Endothelial cell (in vitro differentiated cells): ENCODE measurements around the gene MMP2. TPM values are rescaled to one million over a fixed set of nuclear protein-coding genes. Genes with fewer than 3 reads are reported as not detected.

ENCODE experiments used
- DNase-seq: peaks from one replicate; pipeline ENCODE4 v3.0.0; 2021; ENCODE audit warnings: low spot score
- H3K27ac Mint-ChIP-seq: one replicate; pipeline ENCODE4 v1.8.0; 2021; ENCODE audit warnings: mixed read lengths, inconsistent platforms; ENCODE audit not compliant: unreplicated experiment
- H3K27me3 Mint-ChIP-seq: one replicate; pipeline ENCODE4 v1.8.0; 2021; ENCODE audit warnings: mild to moderate bottlenecking, moderate library complexity, mixed read lengths, inconsistent platforms; ENCODE audit not compliant: unreplicated experiment
- H3K36me3 Mint-ChIP-seq: one replicate; pipeline ENCODE4 v1.8.0; 2021; ENCODE audit warnings: mild to moderate bottlenecking, low read depth, mixed read lengths, inconsistent platforms; ENCODE audit not compliant: unreplicated experiment
- H3K4me1 Mint-ChIP-seq: one replicate; pipeline ENCODE4 v1.8.0; 2021; ENCODE audit warnings: mild to moderate bottlenecking, mixed read lengths, inconsistent platforms; ENCODE audit not compliant: unreplicated experiment
- H3K4me3 Mint-ChIP-seq: one replicate; pipeline ENCODE4 v1.8.0; 2021; ENCODE audit warnings: mild to moderate bottlenecking, mixed read lengths, inconsistent platforms; ENCODE audit not compliant: unreplicated experiment
- H3K9me3 Mint-ChIP-seq: one replicate; pipeline ENCODE4 v1.8.0; 2021; ENCODE audit warnings: mixed read lengths, inconsistent platforms; ENCODE audit not compliant: unreplicated experiment
- CTCF ChIP-seq: fragments of 200-600 bp; sonication (generic); IDR thresholded peaks from one replicate; pipeline ENCODE4 v1.5.0; 2021; ENCODE audit warnings: antibody characterized with exemption; ENCODE audit not compliant: unreplicated experiment
- total RNA-seq: library from RNA; stranded (reverse); fragmentation: NEBNext Ultra II Directional; extraction: Animal tissue kit (Norgen Biotek cat#: 25700); gene quantifications from one replicate; pipeline ENCODE4 v1.2.1, GENCODE V29; 2021; ENCODE audit not compliant: unreplicated experiment

The MMP2 gene
- total RNA-seq, 1 donor from 2014 or later: 422 TPM

- TF ChIP-seq CTCF: no peak
- H3K36me3 Mint-ChIP-seq: peaks cover 24% of the 10 kb centered on the region
- peaks cover 26% of the 10 kb centered on the region for H3K4me1 Mint-ChIP-seq
- H3K27me3 Mint-ChIP-seq: peaks cover 9% of the 10 kb centered on the region
- DNase-seq: no peak
- H3K27ac Mint-ChIP-seq: peak overlapping the region; percentile 87
- H3K4me3 Mint-ChIP-seq: peak overlapping the region; percentile 97
- H3K9me3 Mint-ChIP-seq: no peaks in the 10 kb centered on the region
Measured at GRCh38 chr16:55479430-55480140, 587 bp downstream of the MMP2 start.

GRCh38 chr16:55480228-55480655 lies 1.2 kb downstream of the MMP2 start:
- peak; percentile 41 for DNase-seq
- Mint-ChIP-seq H3K4me3 (peak overlapping the region; percentile 97), H3K4me1 (peaks cover 26% of the 10 kb centered on the region), H3K9me3 (no peaks in the 10 kb centered on the region), H3K36me3 (peaks cover 29% of the 10 kb centered on the region), H3K27me3 (peaks cover 9% of the 10 kb centered on the region), H3K27ac (no peak overlapping the region)
- no peak for TF ChIP-seq CTCF

GRCh38 chr16:55481023-55481422 lies 2.0 kb downstream of the MMP2 start:
- no peaks in the 10 kb centered on the region for H3K9me3 Mint-ChIP-seq
- H3K27ac Mint-ChIP-seq: no peak overlapping the region
- H3K27me3 Mint-ChIP-seq: peaks cover 9% of the 10 kb centered on the region
- peaks cover 26% of the 10 kb centered on the region for H3K4me1 Mint-ChIP-seq
- DNase-seq: no peak
- peaks cover 35% of the 10 kb centered on the region for H3K36me3 Mint-ChIP-seq
- TF ChIP-seq CTCF: no peak
- peak overlapping the region; percentile 97 for H3K4me3 Mint-ChIP-seq

- Mint-ChIP-seq H3K9me3 (no peaks in the 10 kb centered on the region), H3K27ac (no peak overlapping the region), H3K27me3 (peaks cover 9% of the 10 kb centered on the region), H3K4me1 (peaks cover 26% of the 10 kb centered on the region), H3K4me3 (no peak overlapping the region), H3K36me3 (peaks cover 45% of the 10 kb centered on the region)
- no peak for TF ChIP-seq CTCF
- no peak for DNase-seq
Measured at GRCh38 chr16:55482056-55482455, 3.1 kb downstream of the MMP2 start.

- H3K4me1 Mint-ChIP-seq: no peaks in the 10 kb centered on the region
- no peak for TF ChIP-seq CTCF
- no peak for DNase-seq
- H3K9me3 Mint-ChIP-seq: no peaks in the 10 kb centered on the region
- H3K36me3 Mint-ChIP-seq: peaks cover 69% of the 10 kb centered on the region
- H3K4me3 Mint-ChIP-seq: no peak overlapping the region
- no peak overlapping the region for H3K27ac Mint-ChIP-seq
- peaks cover 6% of the 10 kb centered on the region for H3K27me3 Mint-ChIP-seq
Measured at GRCh38 chr16:55487048-55487803, 8.2 kb downstream of the MMP2 start.
